B cell (primary cell): Measurements from ENCODE around the gene SGCD. TPM values are rescaled to one million over a fixed set of nuclear protein-coding genes. Genes with fewer than 3 reads are reported as not detected.

ENCODE experiments used
- ATAC-seq: fragments of 200-7000 bp; cut with Tn5 transposase; one replicate; pipeline ENCODE4 v1.10.0; 2021; ENCODE audit warnings: low read depth, mild to moderate bottlenecking, moderate number of reproducible peaks, moderate library complexity
- CTCF ChIA-PET: fragments of 350-600 bp; sonication (Branson Sonifier 250); formaldehyde crosslinking; loops from one replicate; lab custom pipeline; 2021; ENCODE audit warnings: antibody characterized with exemption, inconsistent platforms; lab: Charles Lee
- POLR2A ChIA-PET: fragments of 350-600 bp; sonication (Branson Sonifier 250); formaldehyde crosslinking; loops from one replicate; lab custom pipeline; 2021; ENCODE audit warnings: antibody characterized with exemption; lab: Charles Lee
- DNase-seq: peaks from one replicate; pipeline ENCODE4 v3.0.0; 2013
- H2AFZ ChIP-seq: 2 replicates; pipeline ENCODE4 v1.6.1; 2012; ENCODE audit warnings: mild to moderate bottlenecking, low read depth, low read length; ENCODE audit not compliant: insufficient read depth, poor library complexity, severe bottlenecking
- H3K27ac ChIP-seq, 2 donors: 1 replicate in 1 of 2; 2 replicates in 1 of 2; pipeline ENCODE4 v1.5.1; 2012 to 2013; ENCODE audit warnings: low read length in 2 of 2, mild to moderate bottlenecking in 2 of 2, moderate library complexity in 1 of 2
- H3K27me3 ChIP-seq, 4 experiments: fragments of 200-600 bp in 1 of 4; sonication (generic) in 1 of 4; replicated peaks in 1 of 4; 1 replicate in 2 of 4; 2 replicates in 2 of 4; pipeline versions ENCODE4 v1.6.1 to v1.7.0; 2013 to 2016; ENCODE audit warnings: low read length in 3 of 4, mild to moderate bottlenecking in 2 of 4, mixed read lengths in 1 of 4, moderate library complexity in 1 of 4; ENCODE audit not compliant: insufficient read depth in 4 of 4, control insufficient read depth in 3 of 4; ENCODE audit errors: control extremely low read depth in 1 of 4
- H3K36me3 ChIP-seq, 2 experiments: replicated peaks in 1 of 2; 1 replicate in 1 of 2; 2 replicates in 1 of 2; pipeline versions ENCODE4 v1.6.1 to v1.7.1; 2013; ENCODE audit warnings: low read length in 1 of 2; ENCODE audit not compliant: insufficient read depth in 2 of 2, control insufficient read depth in 1 of 2; ENCODE audit errors: control extremely low read depth in 1 of 2, extremely low read depth in 1 of 2
- H3K4me1 ChIP-seq, 2 donors: fragments of 200-600 bp in 1 of 2; sonication (generic) in 1 of 2; 1 replicate in 1 of 2; 2 replicates in 1 of 2; pipeline versions ENCODE4 v1.5.1 to v1.6.1; 2013 to 2017; ENCODE audit warnings: low read length in 2 of 2; ENCODE audit not compliant: control insufficient read depth in 2 of 2, insufficient read depth in 2 of 2
- H3K4me2 ChIP-seq: replicated peaks from 2 replicates; pipeline ENCODE3; 2012; ENCODE audit warnings: mild to moderate bottlenecking, low read depth, low read length; ENCODE audit not compliant: poor library complexity, severe bottlenecking
- H3K4me3 ChIP-seq, 5 experiments: fragments of 200-600 bp in 1 of 5; sonication (generic) in 1 of 5; 1 replicate in 3 of 5; 2 replicates in 2 of 5; pipeline versions ENCODE4 v1.5.1 to v1.7.0; 2011 to 2016; ENCODE audit warnings: low read length in 4 of 5, mild to moderate bottlenecking in 4 of 5, low read depth in 2 of 5, control low read depth in 1 of 5, moderate library complexity in 1 of 5; ENCODE audit not compliant: insufficient read depth in 1 of 5; ENCODE audit errors: control extremely low read depth in 1 of 5, extremely low read depth in 1 of 5
- H3K79me2 ChIP-seq: fragments of 200-600 bp; sonication (generic); one replicate; pipeline ENCODE4 v1.6.0; 2016; ENCODE audit warnings: low read length; ENCODE audit not compliant: control insufficient read depth, insufficient read depth
- H3K9ac ChIP-seq: fragments of 200-600 bp; sonication (generic); 2 replicates; pipeline ENCODE4 v1.6.1; 2017; ENCODE audit warnings: mild to moderate bottlenecking, low read length, moderate library complexity
- H3K9me3 ChIP-seq, 3 donors: one replicate each; pipeline versions ENCODE4 v1.6.1 to v1.7.1; 2013; ENCODE audit warnings: low read length in 2 of 3; ENCODE audit not compliant: control insufficient read depth in 2 of 3, insufficient read depth in 1 of 3; ENCODE audit errors: control extremely low read depth in 1 of 3
- H4K20me1 ChIP-seq: 2 replicates; pipeline ENCODE4 v1.6.0; 2012; ENCODE audit warnings: mild to moderate bottlenecking, low read length; ENCODE audit not compliant: insufficient read depth, control insufficient read depth, poor library complexity, severe bottlenecking
- H3K27ac Mint-ChIP-seq: one replicate; pipeline ENCODE4 v1.8.0; 2021; ENCODE audit warnings: mixed read lengths
- H3K27me3 Mint-ChIP-seq: one replicate; pipeline ENCODE4 v1.8.0; 2021; ENCODE audit warnings: mixed read lengths
- H3K4me1 Mint-ChIP-seq: one replicate; pipeline ENCODE4 v1.8.0; 2021; ENCODE audit warnings: mixed read lengths
- H3K4me3 Mint-ChIP-seq: one replicate; pipeline ENCODE4 v1.8.0; 2021; ENCODE audit warnings: mixed read lengths
- H3K9me3 Mint-ChIP-seq: one replicate; pipeline ENCODE4 v1.8.0; 2022; ENCODE audit warnings: mixed read lengths; ENCODE audit not compliant: insufficient read depth
- EZH2 ChIP-seq: IDR thresholded peaks from 2 replicates; pipeline ENCODE4 v1.6.1; 2012; ENCODE audit warnings: borderline replicate concordance, low read depth, mild to moderate bottlenecking, moderate library complexity, low read length; ENCODE audit not compliant: insufficient read depth, poor library complexity, severe bottlenecking
- WGBS: methylation state at CpG from one replicate; pipeline ENCODE4 v1.1.5; 2013; ENCODE audit warnings: missing lambda C conversion rate; ENCODE audit not compliant: insufficient coverage; 5-methylcytosine and 5-hydroxymethylcytosine counted together
- intact Hi-C: fragments of 100-400 bp; cut with micrococcal nuclease; formaldehyde crosslinking; loops from one replicate; pipeline ENCODE4 v1.10.0; 2022
- polyA plus RNA-seq: library from polyadenylated mRNA; depleted of rRNA; stranded (reverse); fragments of >200 nt; gene quantifications from 2 replicates; pipeline ENCODE4 v1.2.3, GENCODE V29; 2012
- total RNA-seq, 2 donors: library from RNA; stranded (reverse); fragments of 120-200 nt in 1 of 2; gene quantifications; 1 replicate in 1 of 2; 2 replicates in 1 of 2; pipeline versions ENCODE4 v1.2.3 to v1.2.4, GENCODE V29; 2013 to 2022
- TF ChIP-seq, protein P1 (sequence below): fragments of 200-600 bp; IDR thresholded peaks from one replicate; pipeline ENCODE4 v1.8.0; 2022; ENCODE audit warnings: antibody characterized with exemption, mild to moderate bottlenecking

The SGCD gene
- total and polyA plus RNA-seq, 2 donors (not counting 1 experiment from before 2014, with no cell fraction given), result not detected

DNA sequence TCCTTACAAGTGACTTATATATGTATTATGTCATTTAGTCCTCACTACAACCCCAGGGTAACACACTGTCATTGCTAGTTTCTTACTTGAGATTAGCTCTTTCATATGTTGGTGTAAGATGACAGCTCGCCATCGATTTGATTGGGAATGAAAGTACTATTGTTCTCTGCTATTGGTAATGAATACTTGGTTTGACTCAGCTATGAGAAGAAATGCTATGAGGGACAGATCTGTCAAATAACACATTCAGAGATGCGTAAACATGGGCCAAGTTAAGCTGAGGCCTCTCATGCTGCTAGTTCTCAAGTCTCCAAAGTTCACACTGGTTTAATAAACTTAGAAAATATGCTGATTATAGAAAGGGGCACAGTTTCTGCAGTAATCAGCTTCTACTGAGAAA is 142.7 kb downstream of the SGCD start:
- H3K27me3 Mint-ChIP-seq, result peaks cover 3% of the 10 kb centered on the region
- no peak overlapping the region for H3K4me3 ChIP-seq
- ChIA-PET CTCF (no interaction called here), POLR2A (no interaction called here)
- no peak overlapping the region for H3K27ac ChIP-seq
- no peaks in the 10 kb centered on the region for H3K36me3 ChIP-seq
- no peaks in the 10 kb centered on the region for H3K9me3 ChIP-seq
- H3K9ac ChIP-seq, result no peak overlapping the region
- no peak for DNase-seq
- no peaks in the 10 kb centered on the region for H3K4me1 Mint-ChIP-seq
- no peaks in the 10 kb centered on the region for H3K27me3 ChIP-seq
- H3K27ac Mint-ChIP-seq, result no peak overlapping the region
- no peak overlapping the region for H3K4me3 Mint-ChIP-seq
- TF ChIP-seq EZH2, result no peak
- TF ChIP-seq, protein P1, sequence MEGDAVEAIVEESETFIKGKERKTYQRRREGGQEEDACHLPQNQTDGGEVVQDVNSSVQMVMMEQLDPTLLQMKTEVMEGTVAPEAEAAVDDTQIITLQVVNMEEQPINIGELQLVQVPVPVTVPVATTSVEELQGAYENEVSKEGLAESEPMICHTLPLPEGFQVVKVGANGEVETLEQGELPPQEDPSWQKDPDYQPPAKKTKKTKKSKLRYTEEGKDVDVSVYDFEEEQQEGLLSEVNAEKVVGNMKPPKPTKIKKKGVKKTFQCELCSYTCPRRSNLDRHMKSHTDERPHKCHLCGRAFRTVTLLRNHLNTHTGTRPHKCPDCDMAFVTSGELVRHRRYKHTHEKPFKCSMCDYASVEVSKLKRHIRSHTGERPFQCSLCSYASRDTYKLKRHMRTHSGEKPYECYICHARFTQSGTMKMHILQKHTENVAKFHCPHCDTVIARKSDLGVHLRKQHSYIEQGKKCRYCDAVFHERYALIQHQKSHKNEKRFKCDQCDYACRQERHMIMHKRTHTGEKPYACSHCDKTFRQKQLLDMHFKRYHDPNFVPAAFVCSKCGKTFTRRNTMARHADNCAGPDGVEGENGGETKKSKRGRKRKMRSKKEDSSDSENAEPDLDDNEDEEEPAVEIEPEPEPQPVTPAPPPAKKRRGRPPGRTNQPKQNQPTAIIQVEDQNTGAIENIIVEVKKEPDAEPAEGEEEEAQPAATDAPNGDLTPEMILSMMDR, result no peak
- WGBS, result 100% methylated on average over 1 of the region's 3 CpGs
- no peaks in the 10 kb centered on the region for H3K9me3 Mint-ChIP-seq
- no peak overlapping the region for H2AFZ ChIP-seq
- intact Hi-C loops, result no loop called here
- H4K20me1 ChIP-seq, result no peaks in the 10 kb centered on the region
- no peaks in the 10 kb centered on the region for H3K4me1 ChIP-seq
- no peak overlapping the region for H3K4me2 ChIP-seq
- ATAC-seq, result no peak
- H3K79me2 ChIP-seq, result no peaks in the 10 kb centered on the region

GRCh38 chr5:156471893-156472292 is 144.9 kb downstream of the SGCD start:
- no peak overlapping the region for H3K27ac Mint-ChIP-seq
- Histone ChIP-seq H3K79me2 (no peaks in the 10 kb centered on the region), H4K20me1 (no peaks in the 10 kb centered on the region), H3K27ac (no peak overlapping the region), H3K4me1 (no peaks in the 10 kb centered on the region), H2AFZ (no peak overlapping the region), H3K4me3 (no peak overlapping the region), H3K9ac (no peak overlapping the region), H3K4me2 (no peak overlapping the region), H3K27me3 (no peaks in the 10 kb centered on the region), H3K9me3 (no peaks in the 10 kb centered on the region), H3K36me3 (no peaks in the 10 kb centered on the region)
- no peaks in the 10 kb centered on the region for H3K4me1 Mint-ChIP-seq
- CTCF ChIA-PET, result no interaction called here
- peaks cover 3% of the 10 kb centered on the region for H3K27me3 Mint-ChIP-seq
- POLR2A ChIA-PET, result no interaction called here
- TF ChIP-seq, protein P1, result no peak
- no peak for TF ChIP-seq EZH2
- H3K9me3 Mint-ChIP-seq, result no peaks in the 10 kb centered on the region
- WGBS, result no CpG with 5 or more reads among the region's 3 CpGs
- intact Hi-C loops, result no loop called here
- no peak overlapping the region for H3K4me3 Mint-ChIP-seq
- ATAC-seq (no peak), DNase-seq (no peak)
